ENCODE results near the gene ENAH. TPM values are rescaled to one million over a fixed set of nuclear protein-coding genes. Genes with fewer than 3 reads are reported as not detected.

The ENAH gene
- total RNA-seq, 1 donor from 2014 or later: 50.0 TPM

DNA sequence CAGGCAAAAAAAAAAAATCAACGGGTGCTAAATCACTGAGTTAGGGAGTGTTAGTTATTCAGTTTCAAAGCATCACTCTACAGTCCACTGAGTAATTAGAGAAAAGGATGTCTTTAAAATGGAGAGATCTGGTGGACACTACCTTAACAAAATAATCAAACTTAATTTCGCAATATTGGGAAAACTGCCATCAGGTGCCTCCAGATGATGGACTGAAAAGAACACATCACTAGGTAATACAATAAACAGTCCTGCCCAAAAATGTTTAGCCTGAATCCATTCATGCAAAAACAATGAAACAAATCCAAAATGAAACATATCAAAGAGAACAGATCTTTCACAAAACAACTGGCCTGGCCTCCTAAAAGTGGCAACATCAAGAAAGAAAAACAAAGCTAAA, 54.1 kb downstream of the ENAH start:
- Histone ChIP-seq H3K36me3 (ENCODE audit: control insufficient read depth, insufficient read depth, low read length) (no peaks in the 10 kb centered on the region), H3K27me3 (ENCODE audit: control insufficient read depth, insufficient read depth, low read length) (no peaks in the 10 kb centered on the region), H3K4me3 (ENCODE audit: low read depth, low read length) (no peak overlapping the region)
- FAIRE-seq: no peak
- no peak for DNase-seq (ENCODE audit: low read depth)
- TF ChIP-seq, protein P1, sequence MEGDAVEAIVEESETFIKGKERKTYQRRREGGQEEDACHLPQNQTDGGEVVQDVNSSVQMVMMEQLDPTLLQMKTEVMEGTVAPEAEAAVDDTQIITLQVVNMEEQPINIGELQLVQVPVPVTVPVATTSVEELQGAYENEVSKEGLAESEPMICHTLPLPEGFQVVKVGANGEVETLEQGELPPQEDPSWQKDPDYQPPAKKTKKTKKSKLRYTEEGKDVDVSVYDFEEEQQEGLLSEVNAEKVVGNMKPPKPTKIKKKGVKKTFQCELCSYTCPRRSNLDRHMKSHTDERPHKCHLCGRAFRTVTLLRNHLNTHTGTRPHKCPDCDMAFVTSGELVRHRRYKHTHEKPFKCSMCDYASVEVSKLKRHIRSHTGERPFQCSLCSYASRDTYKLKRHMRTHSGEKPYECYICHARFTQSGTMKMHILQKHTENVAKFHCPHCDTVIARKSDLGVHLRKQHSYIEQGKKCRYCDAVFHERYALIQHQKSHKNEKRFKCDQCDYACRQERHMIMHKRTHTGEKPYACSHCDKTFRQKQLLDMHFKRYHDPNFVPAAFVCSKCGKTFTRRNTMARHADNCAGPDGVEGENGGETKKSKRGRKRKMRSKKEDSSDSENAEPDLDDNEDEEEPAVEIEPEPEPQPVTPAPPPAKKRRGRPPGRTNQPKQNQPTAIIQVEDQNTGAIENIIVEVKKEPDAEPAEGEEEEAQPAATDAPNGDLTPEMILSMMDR (IDR thresholded peaks at IDR 0.05; ENCODE audit: insufficient read depth, low read length, severe bottlenecking): no peak

DNA sequence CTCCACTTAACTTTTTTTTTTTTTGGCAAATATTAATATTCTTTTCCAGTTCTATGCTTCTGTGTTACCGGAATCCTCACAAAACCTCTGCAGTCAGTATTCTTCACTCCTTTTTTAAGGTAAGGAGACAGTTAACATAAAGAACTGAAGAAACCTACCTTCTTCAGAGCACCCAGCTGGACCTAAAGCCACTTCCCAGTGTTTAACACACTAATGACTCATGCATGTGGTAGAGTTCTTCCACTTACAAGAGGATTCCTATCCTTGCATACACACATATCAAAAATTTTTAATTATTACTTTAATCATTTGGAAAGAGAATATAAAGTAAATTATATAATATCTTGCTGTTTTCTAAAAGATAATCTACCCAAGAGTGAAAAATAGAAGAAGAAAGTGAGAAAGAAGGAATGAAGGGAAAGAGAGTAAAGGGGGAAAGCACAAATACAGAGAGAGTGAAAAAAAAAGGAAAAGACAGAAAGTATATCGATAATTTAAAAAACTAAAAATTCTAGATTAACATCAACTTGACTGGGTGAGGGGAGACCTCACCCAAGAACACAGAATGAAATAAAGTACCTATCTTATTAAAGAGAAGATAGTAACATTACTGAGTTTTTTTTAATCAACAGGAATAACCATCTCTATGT, 54.9 kb downstream of the ENAH start:
- Histone ChIP-seq H3K36me3 (ENCODE audit: control insufficient read depth, insufficient read depth, low read length) (no peaks in the 10 kb centered on the region), H3K4me3 (ENCODE audit: low read depth, low read length) (no peak overlapping the region), H3K27me3 (ENCODE audit: control insufficient read depth, insufficient read depth, low read length) (no peaks in the 10 kb centered on the region)
- DNase-seq (ENCODE audit: low read depth) (peak; percentile 59), FAIRE-seq (no peak)
- TF ChIP-seq, protein P1 (IDR thresholded peaks at IDR 0.05; ENCODE audit: insufficient read depth, low read length, severe bottlenecking): no peak

DNA sequence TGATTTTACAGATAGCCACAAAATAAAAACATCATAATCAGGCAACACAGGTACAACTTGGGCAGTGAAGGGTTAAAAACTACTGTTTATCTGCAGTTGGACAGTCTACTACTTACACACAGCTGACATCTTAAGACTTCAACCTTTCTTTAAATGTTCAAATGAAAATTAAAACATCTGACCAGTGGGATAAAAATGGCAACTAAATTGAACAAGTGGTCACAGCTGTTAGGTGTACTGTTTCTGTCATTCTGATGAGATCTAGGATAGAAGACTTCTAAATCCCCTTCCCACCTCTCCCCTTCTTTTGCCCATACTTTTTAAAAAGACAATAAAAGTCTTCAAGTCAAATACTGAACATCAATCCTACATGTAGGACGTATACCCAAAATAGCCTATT, 56.2 kb downstream of the ENAH start:
- no peaks in the 10 kb centered on the region for H3K27me3 ChIP-seq (ENCODE audit: control insufficient read depth, insufficient read depth, low read length)
- TF ChIP-seq, protein P1 (IDR thresholded peaks at IDR 0.05; ENCODE audit: insufficient read depth, low read length, severe bottlenecking): no peak
- FAIRE-seq (no peak), DNase-seq (ENCODE audit: low read depth) (no peak)
- H3K4me3 ChIP-seq (ENCODE audit: low read depth, low read length): no peak overlapping the region
- no peaks in the 10 kb centered on the region for H3K36me3 ChIP-seq (ENCODE audit: control insufficient read depth, insufficient read depth, low read length)

DNA sequence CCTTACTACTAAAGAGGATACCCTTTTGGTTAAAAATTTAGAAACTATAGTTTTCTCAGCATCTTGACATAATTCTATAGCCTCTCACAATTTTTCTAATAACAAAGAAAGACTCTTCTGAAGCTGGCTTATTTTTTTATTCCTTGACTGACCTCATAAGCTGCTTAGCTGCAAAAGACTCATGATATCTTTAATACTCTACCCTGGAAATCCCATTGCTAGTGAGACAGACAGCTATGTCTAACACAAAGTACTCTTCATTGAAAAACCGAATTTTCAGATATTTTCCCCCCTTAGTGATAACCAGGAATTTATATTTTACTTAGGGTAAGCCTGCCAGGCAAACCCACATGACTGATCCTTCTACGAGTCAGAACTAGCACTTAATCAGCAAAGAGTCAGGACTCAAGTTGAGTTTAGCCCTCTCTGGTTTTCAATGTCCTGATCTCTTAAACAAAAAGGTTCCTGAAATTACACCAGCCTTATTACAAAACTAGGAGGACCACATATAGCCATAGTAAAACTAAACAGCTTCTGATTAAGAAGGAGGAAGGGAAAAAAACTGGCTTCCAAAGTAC, 56.9 kb downstream of the ENAH start:
- no peak for FAIRE-seq
- no peaks in the 10 kb centered on the region for H3K27me3 ChIP-seq (ENCODE audit: control insufficient read depth, insufficient read depth, low read length)
- TF ChIP-seq, protein P1 (IDR thresholded peaks at IDR 0.05; ENCODE audit: insufficient read depth, low read length, severe bottlenecking): no peak
- DNase-seq (ENCODE audit: low read depth): peak; percentile 59
- no peaks in the 10 kb centered on the region for H3K36me3 ChIP-seq (ENCODE audit: control insufficient read depth, insufficient read depth, low read length)
- no peak overlapping the region for H3K4me3 ChIP-seq (ENCODE audit: low read depth, low read length)

DNA sequence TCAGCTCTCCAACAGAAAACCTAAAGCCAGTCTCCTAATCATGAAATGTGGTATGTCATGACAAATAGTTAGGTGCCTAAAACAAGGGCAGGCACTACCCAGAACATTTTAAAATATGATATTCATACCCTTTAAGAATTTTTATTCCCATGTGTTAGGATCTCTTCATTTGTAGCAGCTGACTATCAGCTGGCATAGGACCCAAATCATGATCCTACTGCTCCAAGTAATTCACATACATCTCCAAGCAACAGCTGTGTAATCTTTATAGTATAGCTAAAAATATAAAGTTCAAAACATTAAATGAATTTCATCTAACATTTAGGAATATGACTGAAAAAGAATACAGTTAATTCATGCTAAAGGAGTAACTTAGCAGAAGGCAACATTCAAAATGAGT, 57.5 kb downstream of the ENAH start:
- FAIRE-seq (no peak), DNase-seq (ENCODE audit: low read depth) (no peak)
- TF ChIP-seq, protein P1 (IDR thresholded peaks at IDR 0.05; ENCODE audit: insufficient read depth, low read length, severe bottlenecking): no peak
- H3K4me3 ChIP-seq (ENCODE audit: low read depth, low read length): no peak overlapping the region
- no peaks in the 10 kb centered on the region for H3K36me3 ChIP-seq (ENCODE audit: control insufficient read depth, insufficient read depth, low read length)
- H3K27me3 ChIP-seq (ENCODE audit: control insufficient read depth, insufficient read depth, low read length): no peaks in the 10 kb centered on the region

DNA sequence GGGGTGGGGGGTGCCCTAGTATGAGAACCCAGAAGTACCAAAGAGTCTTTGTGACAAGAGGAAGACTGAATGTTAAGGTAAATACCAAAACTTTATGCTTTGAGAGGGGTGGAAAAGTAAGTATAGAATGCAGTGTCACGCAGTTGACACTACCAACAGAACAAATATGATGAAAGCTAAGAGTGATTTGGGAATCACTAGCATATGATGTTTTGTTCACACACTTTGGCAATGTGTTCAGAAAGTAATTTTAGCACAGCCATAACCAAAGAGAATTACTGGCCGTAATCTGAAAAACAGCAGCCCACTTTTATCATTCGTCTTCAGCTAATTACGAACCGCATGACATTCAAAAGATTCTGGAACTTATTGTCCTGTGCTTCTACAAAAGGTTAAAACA, 59.5 kb downstream of the ENAH start:
- DNase-seq (ENCODE audit: low read depth): no peak
- Histone ChIP-seq H3K4me3 (ENCODE audit: low read depth, low read length) (no peak overlapping the region), H3K27me3 (ENCODE audit: control insufficient read depth, insufficient read depth, low read length) (no peaks in the 10 kb centered on the region)

More for the DNA sequence above, 59.5 kb downstream of the ENAH start:
- H3K36me3 ChIP-seq (ENCODE audit: control insufficient read depth, insufficient read depth, low read length): no peaks in the 10 kb centered on the region
- no peak for FAIRE-seq
- TF ChIP-seq, protein P1 (IDR thresholded peaks at IDR 0.05; ENCODE audit: insufficient read depth, low read length, severe bottlenecking): no peak

All from bronchial epithelial cell (primary cell).